ENCODE measurements around the gene PKIG. TPM values are rescaled to one million over a fixed set of nuclear protein-coding genes. Genes with fewer than 3 reads are reported as not detected.

PKIG gene
- polyA plus RNA-seq, 1 of the 3 experiments (the other 2 are of a cell fraction) = 92.9 TPM

- WGBS (ENCODE audit: low lambda C conversion rate) = 6% methylated on average over 12 of the region's 17 CpGs
- H3K27me3 ChIP-seq (ENCODE audit: insufficient read depth) = no peaks in the 10 kb centered on the region
- peak overlapping the region; percentile 53 for H3K9ac ChIP-seq
- no peaks in the 10 kb centered on the region for H3K79me2 ChIP-seq (ENCODE audit: insufficient read depth)
- DNase-seq = peak; percentile 81
- H3K4me3 ChIP-seq (ENCODE audit: low read depth in 2 of 2, low read length in 1 of 2) = 0 out of 4 replicates have a peak overlapping the region, but pooled peaks of 1 of the 2 experiments have one; percentile 22
- no peaks in the 10 kb centered on the region for H3K9me3 ChIP-seq
- CTCF ChIA-PET = interaction anchor here (0.6 to 2.5 kb wide), 5 partner anchors 8 to 112 kb away, joined by 3 to 11 read pairs (median 3); no protein-coding TSS in a partner anchor
- peaks cover 24 to 31% of the 10 kb centered on the region in 2 experiments; a peak in 3 of 4 replicates for H3K4me1 ChIP-seq (ENCODE audit: control insufficient read depth in 1 of 2, insufficient read depth in 2 of 2, low read depth in 1 of 2, low read length in 1 of 2)
- H3K36me3 ChIP-seq (replicated peaks in 1 of 2; ENCODE audit: control insufficient read depth in 1 of 2, insufficient read depth in 2 of 2, low read length in 1 of 2) = no peaks in the 10 kb centered on the region
- H3K9me2 ChIP-seq = no peaks in the 10 kb centered on the region
- peak overlapping the region; percentile 73 to 76 for H3K27ac ChIP-seq (ENCODE audit: low read depth in 2 of 2, low read length in 1 of 2)
- H3F3A ChIP-seq (replicated peaks; ENCODE audit: insufficient read depth) = peaks cover 19% of the 10 kb centered on the region
- peak overlapping the region; percentile 86 for H2AFZ ChIP-seq (ENCODE audit: low read depth)
- POLR2A ChIA-PET = interaction anchor here (1.3 to 2.0 kb wide), 2 partner anchors 8 to 9 kb away, joined by 4 read pairs; partner anchors contain the start of gene ADA
- TF ChIP-seq EP300 (IDR thresholded peaks at IDR 0.05; ENCODE audit: borderline replicate concordance in 1 of 2, low read depth in 1 of 2, low read length in 1 of 2) = 0 out of 4 replicates have a peak, but pooled peaks of 1 of the 2 experiments have one; percentile 10
- TF ChIP-seq MXI1 (IDR thresholded peaks at IDR 0.05; ENCODE audit: low read depth, low read length) = peak; percentile 59; the same call in 1 of the 2 replicates
- peak; percentile 71; the same call in 1 of the 2 replicates for TF ChIP-seq RXRA (IDR thresholded peaks at IDR 0.05; ENCODE audit: borderline replicate concordance, low read depth)
- TF ChIP-seq NFIC (IDR thresholded peaks at IDR 0.05; ENCODE audit: borderline replicate concordance) = peak; percentile 61
- peak; percentile 18; the same call in 1 of the 2 replicates for TF ChIP-seq TCF12 (IDR thresholded peaks at IDR 0.05)
- peak; percentile 73 for TF ChIP-seq MAX (IDR thresholded peaks at IDR 0.05; ENCODE audit: low read depth)
- TF ChIP-seq ELF1 (IDR thresholded peaks at IDR 0.05) = peak; percentile 48; the same call in 1 of the 2 replicates
- TF ChIP-seq TAF1 (IDR thresholded peaks at IDR 0.05; ENCODE audit: borderline replicate concordance, low read depth, low read length) = no peak
- no peak for TF ChIP-seq IRF3 (IDR thresholded peaks at IDR 0.05; ENCODE audit: low read depth, low read length)
- H3K4me2 ChIP-seq = peak overlapping the region; percentile 74
- 0 out of 2 replicates have a peak, but pooled peaks cover 3% of the 10 kb centered on the region for H4K20me1 ChIP-seq (ENCODE audit: insufficient read depth)
Measured at GRCh38 chr20:44642203-44643153, 60.1 kb downstream of the PKIG start.

GRCh38 chr20:44643154-44643519 lies 60.8 kb downstream of the PKIG start:
- DNase-seq = no peak
- Histone ChIP-seq H3K4me2 (peak overlapping the region; percentile 74), H2AFZ (ENCODE audit: low read depth) (no peak overlapping the region), H3K27me3 (ENCODE audit: insufficient read depth) (no peaks in the 10 kb centered on the region), H4K20me1 (ENCODE audit: insufficient read depth) (0 out of 2 replicates have a peak, but pooled peaks cover 3% of the 10 kb centered on the region), H3K4me1 (ENCODE audit: control insufficient read depth in 1 of 2, insufficient read depth in 2 of 2, low read depth in 1 of 2, low read length in 1 of 2) (peaks cover 24 to 31% of the 10 kb centered on the region in 2 experiments; a peak in 3 of 4 replicates), H3K9me2 (no peaks in the 10 kb centered on the region), H3K9ac (peak overlapping the region; percentile 53; the same call in 1 of the 2 replicates), H3F3A (replicated peaks; ENCODE audit: insufficient read depth) (peaks cover 19% of the 10 kb centered on the region), H3K79me2 (ENCODE audit: insufficient read depth) (no peaks in the 10 kb centered on the region), H3K9me3 (no peaks in the 10 kb centered on the region), H3K27ac (ENCODE audit: low read depth in 2 of 2, low read length in 1 of 2) (peak overlapping the region; percentile 73 to 76), H3K36me3 (replicated peaks in 1 of 2; ENCODE audit: control insufficient read depth in 1 of 2, insufficient read depth in 2 of 2, low read length in 1 of 2) (no peaks in the 10 kb centered on the region), H3K4me3 (ENCODE audit: low read depth in 2 of 2, low read length in 1 of 2) (no peak overlapping the region)
- WGBS (ENCODE audit: low lambda C conversion rate) = 92% methylated on average over 1 of the region's 1 CpG
- CTCF ChIA-PET = interaction anchor here (0.6 to 2.5 kb wide), 4 partner anchors 8 to 112 kb away, joined by 3 to 11 read pairs (median 4); no protein-coding TSS in a partner anchor
- no peak for TF ChIP-seq PBX3 (IDR thresholded peaks at IDR 0.05)
- POLR2A ChIA-PET = interaction anchor here (1.3 to 2.0 kb wide), 2 partner anchors 8 to 9 kb away, joined by 4 read pairs; partner anchors contain the start of gene ADA
